Prostate gland (tissue), 2 donors: ENCODE results near the gene REXO2. TPM values are rescaled to one million over a fixed set of nuclear protein-coding genes. Genes with fewer than 3 reads are reported as not detected.

Source experiments
- DNase-seq: peaks from one replicate; pipeline ENCODE4 v3.0.0-alpha.2; 2019; ENCODE audit warnings: low spot score
- H3K27ac ChIP-seq, 2 donors: fragments of 200-600 bp; sonication (generic); 2 replicates each; pipeline ENCODE4 v1.5.1; 2017 to 2019
- H3K27me3 ChIP-seq: fragments of 200-600 bp; sonication (generic); replicated peaks from 2 replicates; pipeline ENCODE4 v1.5.1; 2019; ENCODE audit not compliant: insufficient read depth
- H3K36me3 ChIP-seq, 2 donors: fragments of 200-600 bp; sonication (generic); 1 replicate in 1 of 2; 2 replicates in 1 of 2; pipeline versions ENCODE4 v1.5.1 to v1.8.1; 2017 to 2019
- H3K4me1 ChIP-seq: fragments of 200-600 bp; sonication (generic); replicated peaks from 2 replicates; pipeline ENCODE4 v1.5.1; 2019
- H3K4me3 ChIP-seq, 2 donors: fragments of 200-600 bp; sonication (generic); 2 replicates each; pipeline ENCODE4 v1.5.1; 2017 to 2019
- H3K9me3 ChIP-seq: fragments of 200-600 bp; sonication (generic); 2 replicates; pipeline ENCODE4 v1.5.1; 2017
- CTCF ChIP-seq, 4 experiments: fragments of 200-600 bp in 2 of 4; fragments of 450-650 bp in 2 of 4; sonication (generic) in 2 of 4; IDR thresholded peaks; 1 replicate in 3 of 4; 2 replicates in 1 of 4; pipeline ENCODE4 v1.5.1; 2016 to 2019; ENCODE audit warnings: antibody characterized with exemption in 4 of 4, mild to moderate bottlenecking in 2 of 4, moderate library complexity in 2 of 4
- POLR2A ChIP-seq: fragments of 450-650 bp; IDR thresholded peaks from one replicate; pipeline ENCODE4 v1.6.1; 2016; ENCODE audit warnings: antibody characterized with exemption, mild to moderate bottlenecking
- POLR2AphosphoS5 ChIP-seq: sonication (generic); formaldehyde crosslinking; IDR thresholded peaks from one replicate; pipeline ENCODE4 v1.6.1; 2017; ENCODE audit warnings: antibody characterized with exemption
- WGBS: methylation state at CpG from one replicate; pipeline ENCODE4 v1.1.5; 2018; 5-methylcytosine and 5-hydroxymethylcytosine counted together
- intact Hi-C: fragments of 100-400 bp; cut with DNase I; formaldehyde crosslinking; loops from one replicate; pipeline ENCODE4 v1.14.2; 2022
- total RNA-seq, 2 donors: library from RNA; depleted of rRNA; stranded (reverse); fragments of >200 nt; gene quantifications; one replicate each; pipeline ENCODE4 v1.1.0, GENCODE V29; 2016

Gene REXO2
- total RNA-seq, 2 donors from 2014 or later: 90.6 to 151 TPM

- no peaks in the 10 kb centered on the region for H3K4me1 ChIP-seq
- no peak for DNase-seq
- 54% methylated on average over 3 of the region's 3 CpGs for WGBS
- H3K9me3 ChIP-seq: no peaks in the 10 kb centered on the region
- intact Hi-C loops: no loop called here
- H3K27me3 ChIP-seq: no peaks in the 10 kb centered on the region
- H3K4me3 ChIP-seq: no peak overlapping the region
- H3K36me3 ChIP-seq: no peaks in the 10 kb centered on the region
- no peak for TF ChIP-seq POLR2AphosphoS5
- TF ChIP-seq CTCF (IDR thresholded peaks at IDR 0.05): no peak
- TF ChIP-seq POLR2A: no peak
- H3K27ac ChIP-seq: no peak overlapping the region
Observed at GRCh38 chr11:114432893-114433292, 6.4 kb upstream of the REXO2 start.

- H3K4me1 ChIP-seq: no peaks in the 10 kb centered on the region
- H3K27ac ChIP-seq: no peak overlapping the region
- no peak for DNase-seq
- TF ChIP-seq CTCF (IDR thresholded peaks at IDR 0.05) (peak in 1 of 4 experiments; percentile 33), POLR2A (no peak), POLR2AphosphoS5 (peak; percentile 46)
- H3K27me3 ChIP-seq: no peaks in the 10 kb centered on the region
- 26% methylated on average over 4 of the region's 4 CpGs for WGBS
- no peaks in the 10 kb centered on the region for H3K9me3 ChIP-seq
- intact Hi-C loops: no loop called here
- H3K4me3 ChIP-seq: no peak overlapping the region
- no peaks in the 10 kb centered on the region for H3K36me3 ChIP-seq
Observed at GRCh38 chr11:114433376-114433775, 5.9 kb upstream of the REXO2 start.

GRCh38 chr11:114438303-114438702 lies 964 bp upstream of the REXO2 start:
- WGBS: 48% methylated on average over 6 of the region's 6 CpGs
- H3K27me3 ChIP-seq: no peaks in the 10 kb centered on the region
- no peak for TF ChIP-seq CTCF (IDR thresholded peaks at IDR 0.05)
- peak; percentile 16 for TF ChIP-seq POLR2AphosphoS5
- TF ChIP-seq POLR2A: no peak
- no peaks in the 10 kb centered on the region for H3K4me1 ChIP-seq
- intact Hi-C loops: loop anchor here (5.0 kb wide), 1 partner anchor 36 kb away; the partner anchor contains the start of genes C11orf71 and RBM7
- H3K9me3 ChIP-seq: no peaks in the 10 kb centered on the region
- H3K36me3 ChIP-seq: no peaks in the 10 kb centered on the region
- H3K27ac ChIP-seq: peak overlapping the region in 1 of 2 donors; percentile 85
- no peak for DNase-seq
- no peak overlapping the region for H3K4me3 ChIP-seq

GRCh38 chr11:114440121-114440860 lies 1.0 kb downstream of the REXO2 start:
- intact Hi-C loops: no loop called here
- Histone ChIP-seq H3K4me3 (peak overlapping the region; percentile 84 to 89), H3K4me1 (no peaks in the 10 kb centered on the region), H3K27ac (peak overlapping the region; percentile 85 to 86), H3K36me3 (peaks cover 0 to 6% of the 10 kb centered on the region in 2 donors), H3K27me3 (no peaks in the 10 kb centered on the region), H3K9me3 (no peaks in the 10 kb centered on the region)
- TF ChIP-seq POLR2AphosphoS5 (peak; percentile 5), POLR2A (no peak), CTCF (IDR thresholded peaks at IDR 0.05) (no peak)
- 4% methylated on average over 10 of the region's 10 CpGs for WGBS
- DNase-seq: no peak
